Spinal cord (tissue), 10 donors: Measurements from ENCODE around the gene CMIP. TPM values are rescaled to one million over a fixed set of nuclear protein-coding genes. Genes with fewer than 3 reads are reported as not detected.
A peak's percentile ranks its signal among the peaks of the same experiment; 100 is the strongest.

ENCODE experiments used
- DNase-seq, 6 donors: peaks; one replicate each; pipeline versions ENCODE4 v3.0.0 to v3.0.0-alpha.2; 2013 to 2015; ENCODE audit warnings: low spot score in 6 of 6, low read depth in 4 of 6
- H3K27ac ChIP-seq: one replicate; pipeline ENCODE4 v1.5.1; 2013; ENCODE audit warnings: low read depth, low read length, control low read depth
- H3K27me3 ChIP-seq: one replicate; pipeline ENCODE4 v1.6.1; 2013; ENCODE audit warnings: low read length; ENCODE audit not compliant: control insufficient read depth, insufficient read depth
- H3K36me3 ChIP-seq: one replicate; pipeline ENCODE4 v1.6.1; 2013; ENCODE audit warnings: low read length; ENCODE audit not compliant: control insufficient read depth, insufficient read depth
- H3K4me1 ChIP-seq: one replicate; pipeline ENCODE4 v1.6.1; 2013; ENCODE audit warnings: low read length; ENCODE audit not compliant: control insufficient read depth, insufficient read depth
- H3K4me3 ChIP-seq: one replicate; pipeline ENCODE4 v1.5.1; 2013; ENCODE audit warnings: low read depth, low read length, control low read depth
- H3K9me3 ChIP-seq: one replicate; pipeline ENCODE4 v1.6.1; 2013; ENCODE audit warnings: low read length; ENCODE audit not compliant: control insufficient read depth, insufficient read depth
- WGBS: methylation state at CpG from one replicate; pipeline ENCODE4 v1.1.5; 2013; ENCODE audit warnings: missing lambda C conversion rate; ENCODE audit not compliant: insufficient coverage; 5-methylcytosine and 5-hydroxymethylcytosine counted together
- polyA plus RNA-seq, 2 donors: library from polyadenylated mRNA; unstranded; fragments of 120-200 nt; gene quantifications; one replicate each; pipeline ENCODE4 v1.2.1, GENCODE V29; 2013; ENCODE audit not compliant: insufficient read length in 2 of 2
- total RNA-seq, 2 donors: library from RNA; depleted of rRNA in 1 of 2; stranded (reverse); fragments of 120-200 nt in 1 of 2; fragments of >200 nt in 1 of 2; gene quantifications; one replicate each; pipeline versions ENCODE4 v1.2.3 to v1.2.4, GENCODE V29; 2013 to 2014
- donor health status: healthy.

CMIP gene
- total and polyA plus RNA-seq, 4 donors: 20.6 to 151 (median 100) TPM

- Histone ChIP-seq H3K36me3 (peaks cover 14% of the 10 kb centered on the region), H3K27ac (peak overlapping the region; percentile 29), H3K9me3 (no peaks in the 10 kb centered on the region), H3K27me3 (no peaks in the 10 kb centered on the region), H3K4me3 (no peak overlapping the region), H3K4me1 (peaks cover 54% of the 10 kb centered on the region)
- DNase-seq: no peak
- WGBS: 54% methylated on average over 6 of the region's 8 CpGs
These were observed 189.2 kb downstream of the CMIP start for GRCh38 chr16:81633680-81634379.

- DNase-seq: peak in 1 of 6 donors; percentile 75
- Histone ChIP-seq H3K27me3 (no peaks in the 10 kb centered on the region), H3K9me3 (no peaks in the 10 kb centered on the region), H3K4me3 (no peak overlapping the region), H3K4me1 (peaks cover 49% of the 10 kb centered on the region), H3K27ac (peak overlapping the region; percentile 29), H3K36me3 (peaks cover 14% of the 10 kb centered on the region)
- WGBS: 31% methylated on average over 4 of the region's 13 CpGs
These were observed 189.9 kb downstream of the CMIP start for GRCh38 chr16:81634380-81635062.

GRCh38 chr16:81635063-81635937 lies 190.7 kb downstream of the CMIP start:
- Histone ChIP-seq H3K4me1 (peaks cover 52% of the 10 kb centered on the region), H3K27me3 (no peaks in the 10 kb centered on the region), H3K9me3 (no peaks in the 10 kb centered on the region), H3K27ac (peak overlapping the region; percentile 22), H3K36me3 (peaks cover 12% of the 10 kb centered on the region), H3K4me3 (no peak overlapping the region)
- WGBS: 71% methylated on average over 11 of the region's 15 CpGs
- DNase-seq: no peak

GRCh38 chr16:81636298-81636993 lies 191.8 kb downstream of the CMIP start:
- no peaks in the 10 kb centered on the region for H3K9me3 ChIP-seq
- 77% methylated on average over 7 of the region's 16 CpGs for WGBS

GRCh38 chr16:81637336-81638235 lies 193.0 kb downstream of the CMIP start:
- Histone ChIP-seq H3K9me3 (no peaks in the 10 kb centered on the region), H3K4me1 (peaks cover 52% of the 10 kb centered on the region), H3K27me3 (no peaks in the 10 kb centered on the region), H3K27ac (no peak overlapping the region), H3K4me3 (no peak overlapping the region), H3K36me3 (peaks cover 2% of the 10 kb centered on the region)
- WGBS: 92% methylated on average over 11 of the region's 15 CpGs
- no peak for DNase-seq

More at GRCh38 chr16:81636298-81636993, 191.8 kb downstream of the CMIP start:
- Histone ChIP-seq H3K27me3 (no peaks in the 10 kb centered on the region), H3K4me1 (peaks cover 52% of the 10 kb centered on the region), H3K27ac (no peak overlapping the region), H3K4me3 (no peak overlapping the region), H3K36me3 (peaks cover 4% of the 10 kb centered on the region)
- peak in 1 of 6 donors; percentile 66 for DNase-seq

GRCh38 chr16:81638286-81638945 lies 193.8 kb downstream of the CMIP start:
- Histone ChIP-seq H3K9me3 (no peaks in the 10 kb centered on the region), H3K27ac (no peak overlapping the region), H3K4me1 (peaks cover 44% of the 10 kb centered on the region), H3K27me3 (no peaks in the 10 kb centered on the region), H3K36me3 (no peaks in the 10 kb centered on the region), H3K4me3 (no peak overlapping the region)
- no peak for DNase-seq
- 78% methylated on average over 9 of the region's 13 CpGs for WGBS

GRCh38 chr16:81639348-81639747 lies 194.7 kb downstream of the CMIP start:
- Histone ChIP-seq H3K9me3 (no peaks in the 10 kb centered on the region), H3K36me3 (no peaks in the 10 kb centered on the region), H3K27ac (no peak overlapping the region), H3K4me3 (no peak overlapping the region), H3K27me3 (no peaks in the 10 kb centered on the region), H3K4me1 (peaks cover 40% of the 10 kb centered on the region)
- WGBS: 94% methylated on average over 8 of the region's 8 CpGs
- DNase-seq: no peak

GRCh38 chr16:81639931-81640680 lies 195.5 kb downstream of the CMIP start:
- DNase-seq: no peak
- Histone ChIP-seq H3K4me3 (no peak overlapping the region), H3K27me3 (no peaks in the 10 kb centered on the region), H3K27ac (no peak overlapping the region), H3K36me3 (no peaks in the 10 kb centered on the region), H3K4me1 (peaks cover 40% of the 10 kb centered on the region), H3K9me3 (no peaks in the 10 kb centered on the region)
- WGBS: 88% methylated on average over 15 of the region's 16 CpGs
